KOPT-K1 (cell line): ENCODE measurements around the gene MICAL3.

ENCODE experiments used
- H3K27ac ChIP-seq: fragments of 200-600 bp; sonication (generic); 2 replicates; pipeline ENCODE4 v1.5.1; 2016; ENCODE audit warnings: antibody characterized with exemption, mild to moderate bottlenecking, low read depth, low read length; ENCODE audit not compliant: poor library complexity, severe bottlenecking
- H3K36me3 ChIP-seq: fragments of 200-600 bp; sonication (generic); 2 replicates; pipeline ENCODE4 v1.5.1; 2017; ENCODE audit warnings: antibody characterized with exemption, mild to moderate bottlenecking, low read length, moderate library complexity; ENCODE audit not compliant: insufficient read depth
- H3K9me3 ChIP-seq: fragments of 200-600 bp; sonication (generic); 2 replicates; pipeline ENCODE4 v1.5.1; 2017; ENCODE audit warnings: antibody characterized with exemption, low read length, mild to moderate bottlenecking; ENCODE audit not compliant: insufficient read depth, poor library complexity, severe bottlenecking

The MICAL3 gene

GRCh38 chr22:17912945-17913721 is 111.2 kb downstream of the MICAL3 start:
- no peaks in the 10 kb centered on the region for H3K36me3 ChIP-seq
- no peaks in the 10 kb centered on the region for H3K9me3 ChIP-seq
- H3K27ac ChIP-seq, result no peak overlapping the region

GRCh38 chr22:17911887-17912286 is 112.5 kb downstream of the MICAL3 start:
- no peak overlapping the region for H3K27ac ChIP-seq
- H3K9me3 ChIP-seq, result no peaks in the 10 kb centered on the region
- no peaks in the 10 kb centered on the region for H3K36me3 ChIP-seq

GRCh38 chr22:17911312-17911705 is 113.1 kb downstream of the MICAL3 start:
- no peaks in the 10 kb centered on the region for H3K9me3 ChIP-seq
- no peaks in the 10 kb centered on the region for H3K36me3 ChIP-seq
- no peak overlapping the region for H3K27ac ChIP-seq

- no peaks in the 10 kb centered on the region for H3K9me3 ChIP-seq
- H3K27ac ChIP-seq, result no peak overlapping the region
- no peaks in the 10 kb centered on the region for H3K36me3 ChIP-seq
These were observed 113.6 kb downstream of the MICAL3 start for GRCh38 chr22:17910561-17911311.

- Histone ChIP-seq H3K36me3 (no peaks in the 10 kb centered on the region), H3K27ac (no peak overlapping the region), H3K9me3 (no peaks in the 10 kb centered on the region)
These were observed 116.7 kb downstream of the MICAL3 start for GRCh38 chr22:17907748-17908051.

- H3K36me3 ChIP-seq, result no peaks in the 10 kb centered on the region
- H3K27ac ChIP-seq, result no peak overlapping the region
- no peaks in the 10 kb centered on the region for H3K9me3 ChIP-seq
These were observed 117.2 kb downstream of the MICAL3 start for GRCh38 chr22:17906978-17907747.

- Histone ChIP-seq H3K36me3 (no peaks in the 10 kb centered on the region), H3K9me3 (no peaks in the 10 kb centered on the region), H3K27ac (no peak overlapping the region)
These were observed 118.9 kb downstream of the MICAL3 start for GRCh38 chr22:17905445-17905844.

- H3K9me3 ChIP-seq, result no peaks in the 10 kb centered on the region
- H3K36me3 ChIP-seq, result no peaks in the 10 kb centered on the region
- H3K27ac ChIP-seq, result no peak overlapping the region
These were observed 120.6 kb downstream of the MICAL3 start for GRCh38 chr22:17903564-17904295.

GRCh38 chr22:17902960-17903359 is 121.4 kb downstream of the MICAL3 start:
- no peak overlapping the region for H3K27ac ChIP-seq
- H3K36me3 ChIP-seq, result no peaks in the 10 kb centered on the region
- no peaks in the 10 kb centered on the region for H3K9me3 ChIP-seq

GRCh38 chr22:17898375-17898774 is 126.0 kb downstream of the MICAL3 start:
- no peaks in the 10 kb centered on the region for H3K9me3 ChIP-seq
- no peak overlapping the region for H3K27ac ChIP-seq
- H3K36me3 ChIP-seq, result no peaks in the 10 kb centered on the region

- Histone ChIP-seq H3K36me3 (no peaks in the 10 kb centered on the region), H3K9me3 (no peaks in the 10 kb centered on the region), H3K27ac (no peak overlapping the region)
These were observed 126.5 kb downstream of the MICAL3 start for GRCh38 chr22:17897858-17898257.

- Histone ChIP-seq H3K27ac (no peak overlapping the region), H3K9me3 (no peaks in the 10 kb centered on the region), H3K36me3 (no peaks in the 10 kb centered on the region)
These were observed 126.9 kb downstream of the MICAL3 start for GRCh38 chr22:17897426-17897825.

GRCh38 chr22:17896586-17896985 is 127.8 kb downstream of the MICAL3 start:
- no peak overlapping the region for H3K27ac ChIP-seq
- H3K9me3 ChIP-seq, result no peaks in the 10 kb centered on the region
- H3K36me3 ChIP-seq, result no peaks in the 10 kb centered on the region

GRCh38 chr22:17893900-17894535 is 130.3 kb downstream of the MICAL3 start:
- Histone ChIP-seq H3K9me3 (no peaks in the 10 kb centered on the region), H3K27ac (no peak overlapping the region), H3K36me3 (0 out of 2 replicates have a peak, but pooled peaks cover 4% of the 10 kb centered on the region)
